Activated T-cell treated with anti-CD3 and anti-CD28 coated beads for 4 hours (primary cell): Measurements from ENCODE around the gene SEMA7A.

Experiments
- DNase-seq: peaks from one replicate; pipeline ENCODE4 v3.0.0-alpha.2; 2020

Gene SEMA7A

DNA sequence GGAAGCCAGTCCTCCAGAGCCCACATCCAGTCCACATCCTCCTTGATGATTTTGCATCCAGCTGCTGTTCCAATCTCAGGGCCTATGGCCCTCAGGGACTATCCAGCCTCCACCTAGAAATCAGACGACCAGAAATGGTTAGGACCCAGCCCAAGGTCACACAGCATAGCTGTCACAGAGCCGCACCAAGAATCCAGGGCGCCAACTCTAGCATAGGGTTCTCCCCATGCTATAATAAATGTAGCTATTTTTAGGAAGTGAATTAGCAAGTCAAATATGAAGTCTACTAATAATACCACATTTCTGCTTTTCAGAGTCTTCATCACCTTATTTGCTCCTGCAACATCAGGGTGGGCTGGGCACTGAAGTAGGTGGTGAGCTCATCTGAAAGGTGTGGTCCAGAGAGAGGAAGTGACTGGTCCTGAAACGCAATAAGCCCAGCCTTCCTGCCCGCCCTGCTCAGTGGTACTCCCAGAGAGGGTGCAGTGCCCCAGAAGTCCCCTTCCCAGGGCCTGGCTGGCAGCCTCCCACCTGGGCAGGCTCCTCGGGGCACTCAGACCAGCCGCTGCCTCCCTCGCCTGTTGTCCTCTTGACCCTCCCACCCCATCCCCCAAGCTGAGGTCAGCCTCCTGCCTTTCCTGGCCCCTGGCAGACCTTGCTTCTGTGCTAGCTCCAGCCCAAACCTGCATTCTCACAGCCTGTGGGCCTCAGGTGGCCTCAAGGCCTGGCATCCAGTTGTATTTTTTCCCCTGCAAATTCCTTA, 48.7 kb downstream of the SEMA7A start:
- no peak for DNase-seq

- no peak for DNase-seq
Observed at GRCh38 chr15:74384566-74384880, 49.2 kb downstream of the SEMA7A start.

DNA sequence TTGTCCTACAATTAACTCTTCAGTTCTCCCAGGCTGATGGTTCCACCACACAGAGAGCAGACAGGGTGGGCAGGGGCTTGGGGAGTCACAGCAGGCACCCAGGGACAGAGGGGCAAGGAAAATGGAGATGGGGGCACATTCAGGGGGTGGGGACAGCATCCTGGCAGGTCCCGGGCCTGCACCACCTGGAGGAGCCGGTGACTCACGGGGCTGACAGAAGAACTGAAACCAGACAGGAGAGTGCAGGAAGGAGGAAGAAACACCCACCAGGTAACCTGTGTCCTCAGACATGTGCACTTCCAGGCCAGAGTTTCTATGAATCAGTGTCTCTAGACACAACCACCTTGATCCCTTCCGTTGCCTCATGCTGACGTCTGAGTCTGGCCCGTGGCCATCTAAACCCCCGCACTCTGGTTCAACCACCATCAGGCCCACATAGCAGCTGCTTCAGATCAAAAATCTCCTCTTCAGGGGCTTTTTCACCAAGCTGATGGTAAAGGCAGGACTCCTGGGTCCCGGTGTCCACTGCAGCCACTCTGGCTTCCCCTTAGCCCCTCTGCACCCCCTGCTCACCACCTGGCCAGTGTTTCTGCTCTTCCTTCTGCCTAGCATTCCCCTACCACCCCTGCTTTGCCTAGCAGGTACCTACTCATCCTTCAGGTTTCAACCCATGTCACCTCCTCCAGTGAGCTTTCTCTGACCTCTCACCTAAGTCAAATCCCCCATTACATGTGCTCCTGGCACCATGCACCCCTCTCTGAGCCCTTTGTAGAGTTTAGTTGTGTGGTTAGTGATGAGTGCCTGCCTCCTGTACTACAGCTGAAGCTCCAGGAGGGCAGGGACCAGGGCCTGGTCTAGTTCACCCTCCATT, 49.8 kb downstream of the SEMA7A start:
- DNase-seq: peak; percentile 78

DNA sequence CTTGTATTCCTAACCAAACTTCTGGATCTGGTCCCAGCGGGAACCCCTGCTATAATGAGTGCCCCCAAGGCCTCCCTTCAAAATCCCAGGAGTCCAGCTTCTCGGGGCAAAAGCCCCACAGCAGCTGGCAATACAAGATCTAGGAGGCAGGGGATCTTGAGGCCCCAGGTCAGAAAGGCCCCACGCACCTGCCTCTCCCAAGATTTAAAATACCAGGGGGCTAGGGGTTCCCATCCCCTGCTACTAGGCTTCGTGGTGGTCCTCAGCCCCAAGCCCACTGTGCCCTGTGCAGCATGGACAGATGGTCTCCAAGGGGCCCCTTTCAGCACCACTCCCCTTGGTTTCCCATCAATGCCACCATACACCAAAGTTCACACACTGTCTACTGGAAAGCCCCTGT, 50.5 kb downstream of the SEMA7A start:
- DNase-seq: no peak

DNA sequence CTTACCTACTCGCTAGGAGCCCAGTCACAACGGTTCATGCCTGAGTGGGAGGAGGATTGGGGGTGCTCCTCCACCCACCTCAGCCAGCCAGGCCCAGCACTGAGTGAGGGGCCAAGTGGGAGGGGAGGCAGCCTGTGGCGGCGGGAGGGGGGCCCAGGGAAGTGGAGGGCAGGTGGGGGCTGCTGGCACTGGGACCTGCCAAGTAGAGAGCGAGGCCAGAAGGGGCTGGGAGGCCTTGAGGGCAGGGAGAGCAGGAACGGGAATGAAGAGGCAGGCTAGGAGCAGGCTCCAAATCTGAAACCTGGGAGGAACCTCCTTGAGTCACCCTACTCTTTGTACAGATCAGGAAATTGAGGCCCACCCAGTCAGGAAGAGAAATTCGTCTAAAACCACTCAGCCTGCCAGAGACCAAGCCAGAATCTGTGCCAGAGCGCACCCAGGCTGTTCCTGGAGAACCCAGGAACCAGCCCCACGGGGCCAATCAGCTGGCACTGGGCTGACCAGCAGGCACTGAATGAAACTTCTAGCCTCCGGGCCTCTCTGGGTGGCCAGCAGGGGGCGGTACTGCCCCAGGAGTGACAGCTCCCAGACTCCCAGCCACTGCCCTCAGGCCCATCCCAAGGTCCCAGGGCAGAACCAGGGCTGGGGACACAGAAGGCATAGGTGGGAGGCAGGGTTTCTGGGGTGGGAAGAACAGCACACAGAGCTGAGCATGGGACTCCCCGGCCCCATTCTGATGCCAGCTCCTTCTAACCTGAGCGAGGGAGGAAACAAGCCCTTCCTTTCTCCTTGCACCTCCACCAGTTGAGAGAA, 51.5 kb downstream of the SEMA7A start:
- DNase-seq: peak; percentile 59

- no peak for DNase-seq
Observed at GRCh38 chr15:74381481-74381880, 52.3 kb downstream of the SEMA7A start.

GRCh38 chr15:74381190-74381453, 52.6 kb downstream of the SEMA7A start:
- DNase-seq: no peak

DNA sequence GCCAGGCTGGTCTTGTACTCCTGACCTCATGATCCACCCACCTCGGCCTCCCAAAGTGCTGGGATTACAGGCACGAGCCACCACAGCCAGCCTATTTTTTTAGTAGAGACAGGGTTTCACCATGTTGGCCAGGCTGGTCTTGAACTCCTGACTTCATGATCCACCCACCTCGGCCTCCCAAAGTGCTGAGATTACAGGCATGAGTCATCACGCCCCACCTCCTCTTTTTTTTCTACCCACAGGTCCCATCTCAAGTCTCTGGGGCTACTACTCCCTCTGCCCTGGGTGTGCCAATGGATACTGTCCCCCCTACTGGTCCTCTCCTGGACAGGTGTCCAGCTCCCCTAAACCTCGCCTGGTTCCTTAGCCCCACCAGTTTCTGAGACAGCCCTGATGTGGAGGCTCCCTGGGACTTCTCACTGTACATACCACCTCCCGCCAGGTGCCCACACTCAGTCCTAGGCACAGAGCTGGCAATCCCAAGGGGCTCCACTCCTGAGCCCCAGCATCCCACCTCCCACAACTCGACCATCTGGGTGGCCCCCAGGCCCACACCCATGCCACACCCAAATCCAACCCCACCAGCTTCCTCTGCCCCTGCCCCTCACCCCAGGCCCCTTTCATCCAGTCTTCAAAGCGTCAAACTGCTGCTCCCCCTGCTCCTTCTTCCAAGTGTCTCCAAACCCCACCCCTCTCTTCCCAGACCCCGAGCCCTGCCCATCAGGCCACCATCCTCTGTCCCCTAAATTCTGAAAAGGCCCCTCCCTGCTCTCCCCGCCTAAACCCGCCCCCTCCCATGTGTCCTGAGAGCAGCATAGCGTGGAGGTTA, 53.2 kb downstream of the SEMA7A start:
- DNase-seq: no peak

DNA sequence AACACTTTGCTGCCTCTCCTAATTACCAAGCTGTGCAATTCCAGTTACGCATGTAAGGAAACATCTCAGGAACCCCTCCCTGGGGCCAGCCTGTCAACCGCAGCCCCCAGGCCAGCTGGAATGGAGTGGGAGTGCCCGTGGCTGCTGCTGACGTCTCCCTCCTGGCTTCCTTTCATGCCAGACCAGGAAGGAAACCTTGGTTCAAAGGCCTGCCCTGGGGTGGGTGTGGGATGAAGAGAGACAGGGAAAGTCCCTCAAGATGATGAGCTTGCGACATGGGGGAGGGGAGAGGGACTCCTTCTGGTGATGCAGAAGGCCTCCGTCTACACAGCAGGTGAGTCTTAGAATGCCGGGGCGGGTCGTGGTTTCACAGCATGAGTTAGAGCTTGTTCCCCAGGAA, 54.9 kb downstream of the SEMA7A start:
- peak; percentile 65 for DNase-seq

- no peak for DNase-seq
Observed at GRCh38 chr15:74377831-74378766, 55.7 kb downstream of the SEMA7A start.

DNA sequence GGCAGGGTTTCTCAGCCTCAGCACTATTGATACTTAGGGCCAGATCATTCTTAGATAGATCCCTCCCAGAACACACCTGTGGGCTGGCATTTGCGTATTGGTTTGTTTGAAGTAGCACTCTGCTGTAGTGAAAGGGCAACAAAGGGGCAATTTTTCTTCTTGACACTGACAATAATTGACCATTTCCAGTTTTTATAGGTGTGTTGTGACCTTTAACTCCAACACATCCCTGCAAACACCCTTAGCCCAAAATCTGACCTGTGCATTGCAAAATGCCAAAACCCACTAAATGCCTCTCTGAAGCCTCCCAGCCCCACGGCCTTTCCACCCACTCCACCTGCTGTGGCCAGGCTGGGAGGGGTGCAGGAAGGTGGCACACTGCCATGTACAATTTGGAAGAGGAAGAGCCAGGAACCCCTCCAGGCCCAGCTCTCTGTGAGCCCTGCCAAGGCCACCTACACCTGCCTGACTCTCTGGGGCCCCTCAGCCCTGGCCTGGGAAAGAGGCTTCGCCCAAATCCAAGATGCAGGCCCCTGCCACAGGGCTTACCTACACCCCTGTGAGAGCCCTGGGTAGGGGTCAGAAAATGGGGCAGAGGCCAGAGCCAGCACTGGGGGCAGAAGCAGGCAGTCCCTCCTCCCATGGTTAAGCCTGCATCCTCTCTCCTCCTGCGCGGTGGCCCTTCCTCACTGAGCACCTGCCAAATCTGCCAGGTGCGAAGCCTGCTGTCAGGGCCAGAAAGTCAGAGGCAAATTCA, 56.8 kb downstream of the SEMA7A start:
- no peak for DNase-seq

- DNase-seq: no peak
Observed at GRCh38 chr15:74376226-74376625, 57.5 kb downstream of the SEMA7A start.

DNA sequence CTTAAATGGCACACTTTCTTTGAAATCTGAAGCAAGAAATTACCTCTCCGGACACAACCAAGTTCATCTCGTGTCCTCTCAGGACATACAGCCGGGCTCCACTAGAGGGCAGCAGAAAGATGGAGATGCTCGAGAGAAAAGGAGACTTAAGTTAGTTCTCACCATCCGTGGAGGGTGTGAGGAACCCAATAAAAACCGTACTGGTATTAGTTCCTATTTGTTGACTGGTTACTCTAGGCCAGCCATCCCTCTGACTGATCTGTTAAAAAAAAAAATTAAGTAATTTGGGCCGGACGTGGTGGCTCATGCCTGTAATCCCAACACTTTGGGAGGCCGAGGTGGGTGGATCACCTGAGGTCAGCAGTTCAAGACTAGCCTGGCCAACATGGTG, 58.5 kb downstream of the SEMA7A start:
- peak; percentile 85 for DNase-seq

- no peak for DNase-seq
Observed at GRCh38 chr15:74374648-74375302, 59.0 kb downstream of the SEMA7A start.

DNA sequence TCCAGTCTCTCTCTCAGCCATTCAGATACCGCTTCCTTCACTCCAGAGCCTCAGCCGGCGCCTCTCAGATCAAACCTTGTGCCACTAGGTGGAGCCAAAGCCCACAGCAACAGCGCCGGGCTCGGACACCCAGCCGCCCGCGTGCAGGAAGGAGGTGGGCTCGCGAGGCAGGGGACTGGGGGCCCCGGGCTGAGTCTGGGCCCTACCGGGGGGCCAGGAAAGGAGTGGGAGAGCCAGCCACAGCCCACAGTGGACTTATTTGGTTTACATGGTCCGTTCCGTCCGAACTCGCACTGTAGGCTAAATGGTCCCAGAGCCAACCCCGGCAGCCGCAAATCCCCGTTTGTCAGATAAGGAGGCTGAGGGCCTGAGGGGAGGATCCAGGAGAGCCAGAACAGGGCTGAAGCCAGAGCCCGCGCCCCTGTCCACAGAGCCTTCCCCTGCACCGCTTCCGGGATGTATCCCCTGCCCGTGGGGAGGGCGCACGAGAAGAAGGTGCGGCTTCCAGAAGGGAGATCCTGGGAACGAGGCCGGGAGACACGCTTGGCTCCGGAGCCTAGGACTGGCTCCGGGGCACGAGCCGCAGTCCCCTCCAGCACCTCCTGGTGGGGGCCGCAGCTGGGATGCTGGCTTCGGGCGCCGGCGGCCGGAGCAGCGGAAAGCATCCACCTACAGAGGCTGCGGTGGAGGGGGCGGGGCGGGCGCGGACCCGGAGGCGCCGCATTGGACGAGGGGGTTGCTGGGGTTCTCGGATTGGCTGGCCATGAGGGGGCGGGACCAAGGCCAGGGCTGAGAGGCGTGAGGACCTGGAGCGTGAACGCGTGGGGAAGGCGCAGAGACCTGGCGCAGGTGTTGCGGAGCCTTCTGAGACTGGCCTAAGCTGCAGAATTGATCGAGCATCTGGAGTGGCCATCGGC, 59.8 kb downstream of the SEMA7A start:
- DNase-seq: peak; percentile 94

DNA sequence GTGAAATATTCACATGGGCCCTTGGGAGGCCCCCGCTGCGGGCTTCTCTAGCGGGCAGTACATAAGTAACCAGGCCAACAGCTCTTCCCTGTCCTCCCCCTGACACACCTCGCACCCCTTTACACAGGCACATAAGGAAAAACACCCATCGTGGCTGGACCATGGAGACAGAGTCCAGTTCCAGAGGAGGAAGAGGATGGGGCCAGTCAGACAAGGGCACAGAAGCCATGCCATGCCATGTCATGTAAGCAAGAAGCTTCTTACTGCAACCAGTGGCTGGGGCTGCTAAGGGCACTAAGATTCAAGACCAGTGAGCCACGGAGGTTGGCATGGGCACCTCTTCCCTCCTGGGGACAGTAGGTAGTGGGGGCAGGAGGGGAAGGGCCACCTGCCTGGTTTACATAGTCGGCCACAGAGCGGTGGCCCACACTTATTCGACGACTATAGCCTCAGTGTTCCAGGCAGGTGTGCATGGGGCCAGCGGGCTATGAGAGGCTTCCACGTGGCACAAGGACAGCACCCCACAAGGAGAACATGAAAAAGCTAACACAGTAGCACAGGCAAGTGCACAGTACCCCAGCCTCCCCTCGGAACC, 60.6 kb downstream of the SEMA7A start:
- DNase-seq: no peak

GRCh38 chr15:74370471-74370870, 63.3 kb downstream of the SEMA7A start:
- no peak for DNase-seq

- DNase-seq: no peak
Observed at GRCh38 chr15:74369756-74370155, 64.0 kb downstream of the SEMA7A start.
